ENCODE measurements around the gene GSTT2B.

DNA sequence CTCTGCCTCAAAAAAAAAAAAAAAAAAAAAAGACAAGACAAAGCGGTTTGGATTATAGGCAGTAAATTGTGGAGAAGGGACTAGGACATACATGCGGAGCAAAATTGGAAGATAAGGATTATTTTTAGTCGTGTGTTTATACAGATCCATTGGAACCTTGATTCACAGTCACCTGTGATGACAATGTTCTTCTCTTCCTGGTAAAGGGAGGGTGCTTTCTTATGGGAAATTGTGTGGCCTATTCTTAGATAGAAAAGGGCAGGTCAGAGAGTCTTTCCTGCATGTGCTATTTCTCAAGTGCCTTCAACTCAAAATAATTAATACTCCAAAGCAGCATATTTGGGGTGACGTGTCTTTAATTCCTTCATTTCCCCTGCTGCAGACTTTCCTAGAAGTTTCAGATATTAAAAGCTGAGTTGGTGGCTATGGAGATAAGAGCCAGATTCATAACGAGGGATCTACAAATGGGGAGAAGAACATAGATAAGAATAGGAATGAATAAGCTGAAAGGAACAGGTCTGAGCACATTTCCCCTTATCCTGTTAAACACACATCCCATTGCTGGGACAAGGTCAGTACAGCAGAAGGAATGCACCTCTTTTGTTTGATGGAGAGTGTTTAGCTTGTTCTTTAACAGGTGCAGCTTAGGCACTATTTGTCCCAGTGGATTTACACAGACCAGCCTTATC lies 22.5 kb downstream of the GSTT2B start:
- no peak for TF ChIP-seq POLR2AphosphoS5 (IDR thresholded peaks at IDR 0.05; ENCODE audit: low read depth, low read length)
- no peak for TF ChIP-seq JUND (IDR thresholded peaks at IDR 0.05)
- TF ChIP-seq, protein P1, sequence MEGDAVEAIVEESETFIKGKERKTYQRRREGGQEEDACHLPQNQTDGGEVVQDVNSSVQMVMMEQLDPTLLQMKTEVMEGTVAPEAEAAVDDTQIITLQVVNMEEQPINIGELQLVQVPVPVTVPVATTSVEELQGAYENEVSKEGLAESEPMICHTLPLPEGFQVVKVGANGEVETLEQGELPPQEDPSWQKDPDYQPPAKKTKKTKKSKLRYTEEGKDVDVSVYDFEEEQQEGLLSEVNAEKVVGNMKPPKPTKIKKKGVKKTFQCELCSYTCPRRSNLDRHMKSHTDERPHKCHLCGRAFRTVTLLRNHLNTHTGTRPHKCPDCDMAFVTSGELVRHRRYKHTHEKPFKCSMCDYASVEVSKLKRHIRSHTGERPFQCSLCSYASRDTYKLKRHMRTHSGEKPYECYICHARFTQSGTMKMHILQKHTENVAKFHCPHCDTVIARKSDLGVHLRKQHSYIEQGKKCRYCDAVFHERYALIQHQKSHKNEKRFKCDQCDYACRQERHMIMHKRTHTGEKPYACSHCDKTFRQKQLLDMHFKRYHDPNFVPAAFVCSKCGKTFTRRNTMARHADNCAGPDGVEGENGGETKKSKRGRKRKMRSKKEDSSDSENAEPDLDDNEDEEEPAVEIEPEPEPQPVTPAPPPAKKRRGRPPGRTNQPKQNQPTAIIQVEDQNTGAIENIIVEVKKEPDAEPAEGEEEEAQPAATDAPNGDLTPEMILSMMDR (IDR thresholded peaks at IDR 0.05), result no peak
- TF ChIP-seq TAF1 (IDR thresholded peaks at IDR 0.05; ENCODE audit: borderline replicate concordance, low read depth, low read length), result no peak
- no peak for TF ChIP-seq RCOR1 (IDR thresholded peaks at IDR 0.05; ENCODE audit: low read length)
- no peak for TF ChIP-seq RXRA (IDR thresholded peaks at IDR 0.05; ENCODE audit: borderline replicate concordance, low read depth)
- TF ChIP-seq EZH2phosphoT487 (IDR thresholded peaks at IDR 0.05; ENCODE audit: borderline replicate concordance, low read depth), result no peak
- TF ChIP-seq, protein P2, sequence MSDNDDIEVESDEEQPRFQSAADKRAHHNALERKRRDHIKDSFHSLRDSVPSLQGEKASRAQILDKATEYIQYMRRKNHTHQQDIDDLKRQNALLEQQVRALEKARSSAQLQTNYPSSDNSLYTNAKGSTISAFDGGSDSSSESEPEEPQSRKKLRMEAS (IDR thresholded peaks at IDR 0.05; ENCODE audit: low read depth), result no peak
- no peak for TF ChIP-seq EP300 (IDR thresholded peaks at IDR 0.05; ENCODE audit: borderline replicate concordance in 1 of 2, low read depth in 1 of 2, low read length in 1 of 2)
